HEK293 (cell line): ENCODE results near the gene PRDM15.

ENCODE experiments used
- HOXA7 ChIP-seq: sonication (generic); formaldehyde crosslinking; IDR thresholded peaks from 2 replicates; pipeline ENCODE4 v1.8.1; 2022; ENCODE audit warnings: missing genetic modification reagents, borderline replicate concordance
- INSM2 ChIP-seq: fragments of 450-650 bp; formaldehyde crosslinking; IDR thresholded peaks from 2 replicates; pipeline ENCODE4 v1.5.1; 2016; ENCODE audit warnings: missing biosample characterization, missing genetic modification characterization
- RBAK ChIP-seq: fragments of 450-650 bp; formaldehyde crosslinking; IDR thresholded peaks from 2 replicates; pipeline ENCODE4 v1.5.1; 2016; ENCODE audit warnings: missing biosample characterization, missing genetic modification characterization
- ZNF280D ChIP-seq: fragments of 450-650 bp; formaldehyde crosslinking; IDR thresholded peaks from 2 replicates; pipeline ENCODE4 v1.5.1; 2016; ENCODE audit warnings: missing biosample characterization, missing genetic modification characterization
- ZNF292 ChIP-seq: fragments of 450-650 bp; formaldehyde crosslinking; IDR thresholded peaks from 2 replicates; pipeline ENCODE4 v1.5.1; 2016; ENCODE audit warnings: low read depth, missing biosample characterization, missing genetic modification characterization, borderline replicate concordance
- ZNF416 ChIP-seq: fragments of 450-650 bp; formaldehyde crosslinking; IDR thresholded peaks from 2 replicates; pipeline ENCODE4 v1.5.1; 2016; ENCODE audit warnings: missing biosample characterization, missing genetic modification characterization
- ZNF561 ChIP-seq: fragments of 450-650 bp; IDR thresholded peaks from 2 replicates; pipeline ENCODE4 v1.5.1; 2018; ENCODE audit warnings: missing biosample characterization, missing genetic modification characterization, borderline replicate concordance
- ZNF707 ChIP-seq: fragments of 450-650 bp; formaldehyde crosslinking; IDR thresholded peaks from 2 replicates; pipeline ENCODE4 v1.5.1; 2016; ENCODE audit warnings: missing biosample characterization, missing genetic modification characterization
- TF ChIP-seq, protein P1 (sequence below): fragments of 450-650 bp; formaldehyde crosslinking; IDR thresholded peaks from 2 replicates; pipeline ENCODE4 v1.5.1; 2016; ENCODE audit warnings: missing biosample characterization, missing genetic modification characterization
- TF ChIP-seq, protein P2 (sequence below): fragments of 450-650 bp; formaldehyde crosslinking; IDR thresholded peaks from 2 replicates; pipeline ENCODE4 v1.5.1; 2017; ENCODE audit warnings: missing biosample characterization, missing genetic modification characterization

DNA sequence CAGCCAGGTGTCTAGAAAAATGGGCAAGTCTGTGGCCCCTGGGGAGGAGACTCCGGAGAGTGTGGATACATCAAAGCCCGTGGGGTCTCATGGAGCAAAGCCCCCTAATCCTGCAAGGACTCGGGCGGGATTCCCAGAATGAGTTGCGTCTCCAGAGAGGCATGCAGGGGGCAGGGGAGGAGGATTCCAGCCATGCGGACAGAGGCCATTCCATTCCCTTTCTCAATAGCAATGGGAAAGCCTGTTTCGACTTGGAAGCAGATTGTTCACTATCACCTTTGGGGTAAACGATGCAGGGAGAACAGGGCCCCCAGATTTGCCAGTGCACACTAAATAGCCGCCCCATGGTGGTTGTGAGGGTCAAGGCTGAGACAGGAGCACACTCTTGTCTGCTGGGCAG, 15.4 kb upstream of the PRDM15 start:
- no peak for TF ChIP-seq ZNF280D
- no peak for TF ChIP-seq HOXA7 (CRISPR knock-in tag)
- no peak for TF ChIP-seq ZNF416 (tag by site-specific recombination)
- TF ChIP-seq, protein P1, sequence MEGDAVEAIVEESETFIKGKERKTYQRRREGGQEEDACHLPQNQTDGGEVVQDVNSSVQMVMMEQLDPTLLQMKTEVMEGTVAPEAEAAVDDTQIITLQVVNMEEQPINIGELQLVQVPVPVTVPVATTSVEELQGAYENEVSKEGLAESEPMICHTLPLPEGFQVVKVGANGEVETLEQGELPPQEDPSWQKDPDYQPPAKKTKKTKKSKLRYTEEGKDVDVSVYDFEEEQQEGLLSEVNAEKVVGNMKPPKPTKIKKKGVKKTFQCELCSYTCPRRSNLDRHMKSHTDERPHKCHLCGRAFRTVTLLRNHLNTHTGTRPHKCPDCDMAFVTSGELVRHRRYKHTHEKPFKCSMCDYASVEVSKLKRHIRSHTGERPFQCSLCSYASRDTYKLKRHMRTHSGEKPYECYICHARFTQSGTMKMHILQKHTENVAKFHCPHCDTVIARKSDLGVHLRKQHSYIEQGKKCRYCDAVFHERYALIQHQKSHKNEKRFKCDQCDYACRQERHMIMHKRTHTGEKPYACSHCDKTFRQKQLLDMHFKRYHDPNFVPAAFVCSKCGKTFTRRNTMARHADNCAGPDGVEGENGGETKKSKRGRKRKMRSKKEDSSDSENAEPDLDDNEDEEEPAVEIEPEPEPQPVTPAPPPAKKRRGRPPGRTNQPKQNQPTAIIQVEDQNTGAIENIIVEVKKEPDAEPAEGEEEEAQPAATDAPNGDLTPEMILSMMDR (tag by site-specific recombination): no peak
- no peak for TF ChIP-seq RBAK (tag by site-specific recombination)
- TF ChIP-seq, protein P2, sequence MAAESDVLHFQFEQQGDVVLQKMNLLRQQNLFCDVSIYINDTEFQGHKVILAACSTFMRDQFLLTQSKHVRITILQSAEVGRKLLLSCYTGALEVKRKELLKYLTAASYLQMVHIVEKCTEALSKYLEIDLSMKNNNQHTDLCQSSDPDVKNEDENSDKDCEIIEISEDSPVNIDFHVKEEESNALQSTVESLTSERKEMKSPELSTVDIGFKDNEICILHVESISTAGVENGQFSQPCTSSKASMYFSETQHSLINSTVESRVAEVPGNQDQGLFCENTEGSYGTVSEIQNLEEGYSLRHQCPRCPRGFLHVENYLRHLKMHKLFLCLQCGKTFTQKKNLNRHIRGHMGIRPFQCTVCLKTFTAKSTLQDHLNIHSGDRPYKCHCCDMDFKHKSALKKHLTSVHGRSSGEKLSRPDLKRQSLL (tag by site-specific recombination): no peak
- TF ChIP-seq INSM2 (tag by site-specific recombination): no peak
- no peak for TF ChIP-seq ZNF707
- TF ChIP-seq ZNF561 (tag by site-specific recombination): no peak
- no peak for TF ChIP-seq ZNF292
